RCC 7860 (cell line): ENCODE measurements around the gene HOXB5.

Source experiments
- DNase-seq: peaks from one replicate; pipeline ENCODE4 v3.0.0-alpha.2; 2015; ENCODE audit warnings: low spot score
- FAIRE-seq: peaks from 2 replicates; lab custom pipeline; 2012; peaks lifted over from hg19 to GRCh38; lab: Jason Lieb, UNC

The HOXB5 gene

DNA sequence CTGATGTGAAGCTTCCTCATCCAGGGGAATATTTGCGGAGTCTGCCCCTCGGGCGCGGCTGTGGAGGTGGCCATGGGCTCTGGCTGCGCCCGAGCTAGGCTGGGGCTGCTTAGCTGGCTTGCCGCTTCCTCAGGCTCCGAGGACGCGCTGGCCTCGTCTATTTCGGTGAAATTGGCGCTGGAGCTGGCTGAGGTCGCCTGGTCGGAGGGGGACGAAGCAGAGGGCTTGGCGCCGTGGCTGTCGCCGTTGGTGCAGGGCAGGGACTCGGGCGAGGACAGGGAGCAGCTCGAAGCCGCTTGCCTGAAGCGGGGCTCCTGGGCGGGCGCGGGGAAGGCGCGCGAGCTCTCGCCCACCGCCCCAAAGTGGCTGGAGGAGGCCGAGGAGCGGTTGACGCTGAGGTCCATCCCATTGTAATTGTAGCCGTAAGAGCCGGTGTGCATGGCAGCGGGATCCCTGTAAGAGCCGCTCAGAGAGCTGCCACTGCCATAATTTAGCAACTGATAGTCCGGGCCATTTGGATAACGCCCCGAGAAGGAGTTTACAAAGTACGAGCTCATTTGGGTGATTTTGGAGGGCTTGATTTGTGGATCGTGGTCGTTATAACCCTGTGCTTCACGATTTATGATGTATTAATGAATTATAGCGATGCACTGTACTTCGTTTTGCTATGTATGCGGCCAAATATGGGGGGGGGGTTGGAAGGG lies at the start of gene HOXB5:
Gene HOXB5 (minus strand): TSS at position 654 of the 704 bp plus-strand sequence. CDS start 97 bp downstream, at position 557.
- DNase-seq (no peak), FAIRE-seq (no peak)

GRCh38 chr17:48642843-48643696 lies 49.5 kb upstream of the HOXB5 start:
- DNase-seq (no peak), FAIRE-seq (no peak)

DNA sequence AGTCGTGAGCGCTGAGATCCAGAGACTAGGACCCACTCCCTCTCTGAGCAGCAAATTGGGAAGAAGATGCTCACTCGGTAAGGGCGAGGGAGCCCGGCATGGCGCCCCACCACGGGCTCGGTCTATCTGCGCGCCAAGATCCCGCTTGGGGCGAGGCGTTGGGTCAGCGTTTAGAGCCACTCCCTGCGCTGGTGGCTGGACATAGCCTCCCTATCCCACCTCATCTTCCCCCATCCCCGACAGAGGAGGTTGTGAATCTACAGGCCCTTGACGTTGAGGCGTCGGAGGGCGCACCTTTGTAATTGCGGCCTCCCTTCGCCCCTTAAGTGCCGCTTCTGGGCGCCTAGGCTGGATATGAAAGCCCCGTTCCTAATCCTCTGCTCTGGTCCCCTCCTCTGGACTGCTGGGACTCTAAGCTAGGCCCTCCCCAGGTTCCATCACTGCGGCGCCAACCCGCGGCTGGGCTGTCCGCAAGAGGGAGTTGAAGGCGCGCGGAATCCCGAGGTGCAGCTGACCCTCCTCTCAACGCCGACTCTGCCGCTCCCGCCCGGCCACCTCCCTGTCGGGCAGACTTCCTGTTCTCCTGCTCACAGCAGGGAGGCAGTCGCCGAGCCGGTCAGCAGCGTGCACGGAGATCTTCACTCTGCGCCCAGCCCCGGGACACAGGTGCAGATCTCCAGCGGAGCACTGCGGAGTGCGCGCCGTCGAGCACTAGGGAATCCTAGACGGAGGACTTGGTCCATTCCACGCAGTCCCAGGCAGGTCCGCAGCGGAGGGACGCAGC lies 48.7 kb upstream of the HOXB5 start:
- no peak for FAIRE-seq
- DNase-seq: no peak

- DNase-seq: no peak
- no peak for FAIRE-seq
Observed at GRCh38 chr17:48641541-48642058, 48.0 kb upstream of the HOXB5 start.

- no peak for DNase-seq
- no peak for FAIRE-seq
Observed at GRCh38 chr17:48640858-48641180, 47.2 kb upstream of the HOXB5 start.

GRCh38 chr17:48639982-48640857 lies 46.6 kb upstream of the HOXB5 start:
- FAIRE-seq (no peak), DNase-seq (no peak)

- FAIRE-seq: no peak
Observed at GRCh38 chr17:48639136-48639535, 45.6 kb upstream of the HOXB5 start.

GRCh38 chr17:48637323-48638260 lies 44.0 kb upstream of the HOXB5 start:
- DNase-seq (peak; percentile 89), FAIRE-seq (peak; percentile 89)

More at GRCh38 chr17:48639136-48639535, 45.6 kb upstream of the HOXB5 start:
- no peak for DNase-seq

GRCh38 chr17:48636177-48637018 lies 42.8 kb upstream of the HOXB5 start:
- FAIRE-seq: no peak
- peak; percentile 56 for DNase-seq

- FAIRE-seq: no peak
- DNase-seq: no peak
Observed at GRCh38 chr17:48634493-48635208, 41.1 kb upstream of the HOXB5 start.

DNA sequence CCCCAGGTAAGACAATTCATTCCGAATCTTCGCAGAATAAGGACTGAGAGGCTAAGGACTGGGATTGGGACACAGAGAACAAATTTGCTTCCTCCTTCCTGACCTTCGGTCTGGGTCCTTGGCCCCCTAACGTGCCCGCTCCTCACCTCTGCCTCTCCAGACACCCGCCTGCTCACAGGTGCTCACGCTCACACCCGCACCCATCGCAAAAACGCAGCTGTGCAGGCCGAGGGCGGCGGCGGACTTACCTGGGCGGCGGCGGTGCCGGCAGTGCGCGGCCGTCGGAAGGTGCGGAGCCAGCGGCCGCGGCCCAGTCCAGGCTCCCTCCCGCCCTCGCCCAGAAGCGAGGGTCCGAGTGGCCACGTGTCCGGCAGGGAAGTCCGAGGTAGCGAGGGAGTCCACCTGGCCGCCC lies 39.7 kb upstream of the HOXB5 start:
- no peak for FAIRE-seq
- DNase-seq: no peak

- FAIRE-seq (no peak), DNase-seq (no peak)
Observed at GRCh38 chr17:48632579-48633265, 39.1 kb upstream of the HOXB5 start.

GRCh38 chr17:48631693-48632578 lies 38.4 kb upstream of the HOXB5 start:
- DNase-seq (no peak), FAIRE-seq (no peak)

- DNase-seq: no peak
- no peak for FAIRE-seq
Observed at GRCh38 chr17:48630925-48631692, 37.5 kb upstream of the HOXB5 start.
